OCI-LY1 (cell line): Measurements from ENCODE around the gene TRPM6.

ENCODE experiments used
- CTCF ChIP-seq: fragments of 200-600 bp; sonication (generic), shearing (Covaris generic); IDR thresholded peaks from 2 replicates; pipeline ENCODE4 v1.5.1; 2017; ENCODE audit warnings: mild to moderate bottlenecking, antibody characterized with exemption, low read length, moderate library complexity, mixed read lengths
- EZH2 ChIP-seq: fragments of 200-600 bp; sonication (generic), shearing (Covaris generic); IDR thresholded peaks from 2 replicates; pipeline ENCODE4 v1.8.0; 2017; ENCODE audit warnings: borderline replicate concordance, mixed run types, mild to moderate bottlenecking, antibody characterized with exemption, low read length, moderate library complexity, mixed read lengths

- TF ChIP-seq CTCF (no peak), EZH2 (no peak)
Measured at GRCh38 chr9:74867483-74867882, 20.2 kb downstream of the TRPM6 start.
